Endothelial cell of umbilical vein (primary cell): ENCODE results near the gene KCNMA1. TPM values are rescaled to one million over a fixed set of nuclear protein-coding genes. Genes with fewer than 3 reads are reported as not detected.
A peak's percentile ranks its signal among the peaks of the same experiment; 100 is the strongest.

ENCODE experiments used
- BruUV-seq: library from RNA; stranded (reverse); fragments of 400-500 nt; replicated peaks from 2 replicates; lab custom pipeline; 2021; lab: Mats Ljungman, UMichigan
- CTCF ChIA-PET: fragments of 300-600, 350-600 bp; sonication (Branson Sonifier 250); formaldehyde crosslinking; loops from one replicate; lab custom pipeline; 2021; ENCODE audit warnings: antibody characterized with exemption, inconsistent platforms; lab: Charles Lee
- POLR2A ChIA-PET: fragments of 300-600, 350-600 bp; sonication (Branson Sonifier 250); formaldehyde crosslinking; loops from one replicate; lab custom pipeline; 2021; ENCODE audit warnings: antibody characterized with exemption, inconsistent platforms; lab: Charles Lee
- DNase-seq: peaks from one replicate; pipeline ENCODE4 v3.0.0-alpha.2; 2011; ENCODE audit warnings: low read depth, low spot score
- FAIRE-seq: peaks from 2 replicates; lab custom pipeline; 2011; peaks lifted over from hg19 to GRCh38; lab: Jason Lieb, UNC
- H2AFZ ChIP-seq: 2 replicates; pipeline ENCODE4 v1.6.0; 2012; ENCODE audit warnings: low read depth, low read length, control low read depth, inconsistent platforms
- H3K27ac ChIP-seq: 2 replicates; pipeline ENCODE4 v1.5.1; 2011; ENCODE audit warnings: low read depth, mild to moderate bottlenecking, control low read depth, low read length, moderate library complexity; ENCODE audit not compliant: insufficient read depth
- H3K27me3 ChIP-seq, 2 experiments: 2 replicates each; pipeline versions ENCODE4 v1.6.0 to v1.6.1; 2011; ENCODE audit warnings: low read length in 2 of 2, mixed read lengths in 1 of 2; ENCODE audit not compliant: control insufficient read depth in 2 of 2, insufficient read depth in 2 of 2
- H3K36me3 ChIP-seq, 2 experiments: 2 replicates in 1 of 2; 3 replicates in 1 of 2; pipeline ENCODE4 v1.5.1; 2011; ENCODE audit warnings: low read length in 2 of 2, mild to moderate bottlenecking in 1 of 2, moderate library complexity in 1 of 2; ENCODE audit not compliant: control insufficient read depth in 2 of 2, insufficient read depth in 2 of 2; ENCODE audit errors: extremely low read depth in 1 of 2
- H3K4me1 ChIP-seq: 3 replicates; pipeline ENCODE4 v1.5.1; 2011; ENCODE audit warnings: mild to moderate bottlenecking, low read length; ENCODE audit not compliant: control insufficient read depth, insufficient read depth; ENCODE audit errors: extremely low read depth
- H3K4me2 ChIP-seq: 2 replicates; pipeline ENCODE4 v1.6.1; 2011; ENCODE audit warnings: low read length, control low read depth, mixed read lengths; ENCODE audit not compliant: insufficient read depth
- H3K4me3 ChIP-seq, 3 experiments: fragments of 200-600 bp in 1 of 3; sonication (generic), shearing (Covaris generic) in 1 of 3; replicated peaks in 1 of 3; 2 replicates each; pipeline ENCODE4 v1.5.1; 2011 to 2016; ENCODE audit warnings: control low read depth in 3 of 3, low read length in 3 of 3, mild to moderate bottlenecking in 2 of 3, inconsistent platforms in 1 of 3, low read depth in 1 of 3, moderate library complexity in 1 of 3; ENCODE audit not compliant: insufficient read depth in 1 of 3
- H3K79me2 ChIP-seq: 2 replicates; pipeline ENCODE4 v1.6.0; 2012; ENCODE audit warnings: low read length, inconsistent platforms; ENCODE audit not compliant: control insufficient read depth, insufficient read depth
- H3K9ac ChIP-seq: replicated peaks from 2 replicates; pipeline ENCODE3; 2011; ENCODE audit warnings: low read length, control low read depth; ENCODE audit not compliant: insufficient read depth; ENCODE audit errors: extremely low read depth
- H3K9me1 ChIP-seq: replicated peaks from 3 replicates; pipeline ENCODE4 v1.6.0; 2011; ENCODE audit warnings: mild to moderate bottlenecking, low read length; ENCODE audit not compliant: control insufficient read depth, insufficient read depth; ENCODE audit errors: extremely low read depth
- H3K9me3 ChIP-seq: replicated peaks from 2 replicates; pipeline ENCODE4 v1.5.1; 2012; ENCODE audit warnings: low read length, inconsistent platforms; ENCODE audit not compliant: control insufficient read depth, insufficient read depth
- H4K20me1 ChIP-seq: replicated peaks from 2 replicates; pipeline ENCODE3; 2011; ENCODE audit warnings: mild to moderate bottlenecking, low read length; ENCODE audit not compliant: control insufficient read depth, insufficient read depth; ENCODE audit errors: extremely low read depth
- CTCF ChIP-seq, 2 donors: IDR thresholded peaks; 1 replicate in 1 of 2; 2 replicates in 1 of 2; pipeline ENCODE4 v1.5.1; 2011; ENCODE audit warnings: low read length in 2 of 2, mild to moderate bottlenecking in 2 of 2, moderate library complexity in 2 of 2, control low read depth in 1 of 2, inconsistent platforms in 1 of 2, low read depth in 1 of 2; ENCODE audit not compliant: insufficient read depth in 1 of 2; ENCODE audit errors: extremely low read depth in 1 of 2
- FOS ChIP-seq: IDR thresholded peaks from 2 replicates; pipeline ENCODE4 v1.6.1; 2011; ENCODE audit warnings: mild to moderate bottlenecking, low read length, moderate library complexity, borderline replicate concordance; ENCODE audit not compliant: insufficient read depth
- GATA2 ChIP-seq: IDR thresholded peaks from 2 replicates; pipeline ENCODE4 v1.7.0; 2011; ENCODE audit warnings: low read depth, mild to moderate bottlenecking, moderate library complexity, mixed read lengths, low read length; ENCODE audit not compliant: insufficient read length, insufficient read depth
- MYC ChIP-seq: IDR thresholded peaks from one replicate; pipeline ENCODE4 v1.6.1; 2011; ENCODE audit warnings: mild to moderate bottlenecking, low read depth, low read length
- POLR2A ChIP-seq: IDR thresholded peaks from 2 replicates; pipeline ENCODE4 v1.6.1; 2012; ENCODE audit warnings: low read depth, mild to moderate bottlenecking, control low read depth, low read length
- POLR2AphosphoS5 ChIP-seq: IDR thresholded peaks from 2 replicates; pipeline ENCODE4 v1.6.1; 2012; ENCODE audit warnings: low read depth, mild to moderate bottlenecking, control low read depth, low read length, moderate library complexity; ENCODE audit not compliant: insufficient read depth
- dilution Hi-C: fragments of 300-500 bp; cut with MboI; formaldehyde crosslinking; loops from one replicate; pipeline ENCODE4 v1.15.0; 2019; ENCODE audit warnings: low sequenced_read_pairs; ENCODE audit not compliant: extremely low pct_ligation_motif_present
- intact Hi-C: fragments of 100-400 bp; cut with micrococcal nuclease; formaldehyde crosslinking; loops from one replicate; pipeline ENCODE4 v1.10.0; 2022
- polyA plus RNA-seq, 4 experiments: library from polyadenylated mRNA; depleted of rRNA in 3 of 4; stranded (reverse) in 3 of 4; unstranded in 1 of 4; fragments of >200 nt; gene quantifications; 2 replicates each; pipeline versions ENCODE4 v1.2.1 to v1.2.3, GENCODE V29; 2011 to 2012; ENCODE audit warnings: missing spikeins in 1 of 4
- total RNA-seq: library from RNA; stranded (reverse); gene quantifications from 2 replicates; pipeline ENCODE4 v1.2.3, GENCODE V29; 2021

The KCNMA1 gene
- total and polyA plus RNA-seq, 2 donors (not counting 3 experiments of a cell fraction or from before 2014, with no cell fraction given), result 0.10 to 0.82 TPM

GRCh38 chr10:77251297-77252013 lies 386.2 kb downstream of the KCNMA1 start:
- CTCF ChIA-PET, result interaction anchor here (0.6 to 7.3 kb wide), 21 partner anchors 9 to 505 kb away, joined by 3 to 114 read pairs (median 3); partner anchors contain the start of gene KCNMA1

More at GRCh38 chr10:77251297-77252013, 386.2 kb downstream of the KCNMA1 start:
- no TSS peak for BruUV-seq
- intact Hi-C loops (loop anchor here (1.0 to 5.0 kb wide), 7 partner anchors 77 to 505 kb away; no protein-coding TSS in a partner anchor), dilution Hi-C loops (no loop called here)
- POLR2A ChIA-PET, result no interaction called here
- no peak overlapping the region for H3K4me3 ChIP-seq
- no peak overlapping the region for H3K4me2 ChIP-seq
- H3K36me3 ChIP-seq, result no peaks in the 10 kb centered on the region
- no peaks in the 10 kb centered on the region for H3K79me2 ChIP-seq
- peak; percentile 67 to 72 for TF ChIP-seq CTCF (IDR thresholded peaks at IDR 0.05; ENCODE audit: extremely low read depth in 1 of 2, insufficient read depth in 1 of 2, low read depth in 1 of 2, low read length in 2 of 2)
- TF ChIP-seq FOS, result no peak
- no peak for TF ChIP-seq POLR2A
- peak; percentile 92 for TF ChIP-seq GATA2
- no peak for TF ChIP-seq MYC
- no peak for TF ChIP-seq POLR2AphosphoS5
- no peaks in the 10 kb centered on the region for H4K20me1 ChIP-seq
- H3K27me3 ChIP-seq, result peaks cover 0 to 2% of the 10 kb centered on the region in 2 experiments
- no peak overlapping the region for H2AFZ ChIP-seq
- no peaks in the 10 kb centered on the region for H3K9me1 ChIP-seq
- no peak overlapping the region for H3K9ac ChIP-seq
- no peaks in the 10 kb centered on the region for H3K4me1 ChIP-seq
- DNase-seq (peak; percentile 55), FAIRE-seq (peak; percentile 66)
- H3K27ac ChIP-seq, result no peak overlapping the region
- H3K9me3 ChIP-seq, result no peaks in the 10 kb centered on the region
